GM19351 (cell line): ENCODE data around the gene DPEP3.

Source experiments
- ATAC-seq: cut with Tn5 transposase; IDR thresholded peaks from one replicate; pipeline ENCODE4 v1.9.1; 2021; ENCODE audit warnings: mild to moderate bottlenecking, moderate library complexity; ENCODE audit not compliant: unreplicated experiment

DPEP3 gene

DNA sequence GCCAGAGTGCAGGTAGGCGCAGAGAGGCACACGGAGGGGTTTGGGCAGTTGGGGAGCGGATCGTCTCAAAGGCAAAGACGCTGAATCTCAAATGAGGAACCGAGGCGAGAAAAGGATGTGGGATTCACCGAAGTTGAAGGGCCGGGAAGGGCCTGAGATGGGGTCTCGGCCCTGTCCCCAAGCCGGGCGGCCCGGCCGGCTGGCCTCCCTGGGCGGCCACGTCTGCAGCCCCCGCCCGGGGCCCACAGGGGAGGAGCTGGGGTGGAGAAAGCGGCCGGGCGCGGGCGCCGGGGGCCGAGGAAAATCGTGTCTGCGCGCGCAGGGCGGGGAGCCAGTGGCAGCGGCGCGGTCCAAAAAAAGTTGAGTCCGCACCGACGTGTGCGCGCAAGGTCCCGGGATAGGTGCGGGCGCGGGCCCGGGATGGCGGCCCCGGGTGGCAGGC is 12.3 kb downstream of the DPEP3 start:
- peak; percentile 23 for ATAC-seq

DNA sequence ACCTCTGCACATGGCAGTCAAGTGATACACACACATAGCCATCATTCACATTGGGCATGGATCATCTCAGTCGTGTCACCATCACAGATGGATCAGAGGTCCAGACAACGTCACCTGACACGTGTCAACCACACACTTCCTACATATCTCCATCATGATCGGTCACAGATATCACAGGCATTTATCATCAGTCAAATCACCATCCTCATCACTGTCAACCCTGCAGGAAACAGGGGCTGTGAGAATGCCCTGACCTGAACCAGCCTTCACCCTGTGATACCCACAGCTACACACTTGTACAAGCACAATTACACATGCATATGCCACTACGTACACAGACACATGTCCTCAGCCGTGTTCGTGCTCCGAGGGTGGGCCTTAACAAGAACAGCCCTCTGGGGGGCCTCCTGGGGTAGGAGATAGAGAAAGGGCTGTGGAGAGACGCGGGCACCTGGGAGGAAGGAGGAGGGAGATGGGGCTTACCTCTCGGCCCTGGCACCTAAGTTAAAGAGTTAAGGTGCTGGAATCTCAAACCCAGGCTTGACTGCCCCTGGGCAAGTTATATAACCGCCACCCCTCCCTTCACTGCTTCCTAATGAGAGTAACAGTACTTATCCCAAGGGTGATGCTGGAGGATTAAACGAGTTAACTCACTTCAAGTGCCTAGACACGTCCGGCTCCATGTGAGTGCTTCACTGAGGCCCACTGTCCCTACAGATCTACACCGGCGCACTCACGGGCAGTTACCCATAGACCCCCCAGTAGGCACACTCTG is 12.9 kb downstream of the DPEP3 start:
- no peak for ATAC-seq

DNA sequence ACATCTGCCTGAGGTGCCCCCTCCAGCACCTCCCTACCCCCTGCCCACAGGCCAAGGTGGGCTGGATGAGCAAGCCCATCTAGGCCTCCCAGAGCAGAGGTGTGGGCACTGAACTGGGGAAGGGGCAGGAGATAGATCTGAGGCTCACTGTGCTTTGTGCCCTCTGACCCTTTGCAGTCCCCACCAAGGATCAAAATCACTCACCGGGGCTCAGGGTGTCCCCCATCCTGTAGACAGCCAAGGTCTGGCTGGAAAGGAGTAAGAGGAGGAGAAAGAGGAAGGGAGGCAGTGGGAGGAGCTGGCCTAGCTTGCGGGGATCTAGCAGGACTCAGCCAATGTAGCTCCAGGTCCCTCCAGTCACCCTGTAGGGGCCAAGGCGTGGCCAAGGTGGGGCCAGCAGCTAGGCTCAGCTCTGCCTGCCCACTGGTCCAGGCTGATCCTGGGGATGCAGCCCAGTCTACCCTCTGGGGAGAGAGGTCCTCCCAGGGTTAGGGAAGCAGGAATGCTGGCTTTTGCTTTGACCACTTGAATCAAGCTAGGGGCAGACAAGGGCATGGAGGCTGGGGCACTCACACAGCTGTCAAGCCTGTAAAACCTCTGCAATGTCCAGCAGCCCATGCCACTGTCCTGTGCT is 13.6 kb downstream of the DPEP3 start:
- no peak for ATAC-seq

DNA sequence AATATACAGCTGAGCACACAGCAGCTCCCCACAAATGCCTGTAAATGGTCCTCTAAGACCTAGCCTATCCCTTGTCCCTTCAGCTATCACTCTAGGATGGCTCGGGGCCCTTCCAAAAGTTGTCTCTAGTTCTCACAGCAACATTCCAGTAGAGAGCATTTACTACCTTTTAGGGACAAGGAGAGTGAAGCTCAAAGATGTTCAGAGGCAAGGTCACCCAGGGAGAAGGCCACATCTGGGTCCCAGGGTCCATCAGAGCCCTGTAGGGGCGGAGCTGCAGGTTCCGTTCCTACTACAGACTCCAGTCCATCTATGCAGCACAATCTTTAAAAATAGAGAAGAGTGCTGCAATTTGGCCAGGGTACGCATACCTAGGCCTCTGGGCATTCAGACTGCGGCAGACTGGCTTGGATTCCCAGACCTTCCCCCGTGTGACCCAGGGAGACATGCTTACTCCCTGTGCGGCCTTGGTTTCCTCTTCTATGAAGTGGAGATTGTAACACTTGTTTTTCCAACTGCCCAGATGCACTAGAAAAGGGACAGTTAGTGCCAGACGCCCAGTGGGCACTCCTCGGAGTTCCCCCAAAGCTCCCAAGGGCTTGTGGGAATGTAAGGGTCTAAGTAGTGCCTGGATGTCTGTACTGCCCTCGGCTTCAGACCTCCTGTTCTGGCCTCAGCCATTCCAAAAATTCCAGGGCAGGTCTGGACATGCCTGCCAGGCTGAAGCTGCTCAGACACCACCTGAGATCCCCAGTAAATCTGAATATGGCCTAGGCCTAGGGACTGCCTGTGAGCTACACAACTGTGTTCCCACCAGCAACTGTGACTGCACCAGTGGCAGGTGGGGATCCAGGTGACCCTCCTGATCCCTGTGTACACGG is 14.4 kb downstream of the DPEP3 start:
- ATAC-seq, result no peak

DNA sequence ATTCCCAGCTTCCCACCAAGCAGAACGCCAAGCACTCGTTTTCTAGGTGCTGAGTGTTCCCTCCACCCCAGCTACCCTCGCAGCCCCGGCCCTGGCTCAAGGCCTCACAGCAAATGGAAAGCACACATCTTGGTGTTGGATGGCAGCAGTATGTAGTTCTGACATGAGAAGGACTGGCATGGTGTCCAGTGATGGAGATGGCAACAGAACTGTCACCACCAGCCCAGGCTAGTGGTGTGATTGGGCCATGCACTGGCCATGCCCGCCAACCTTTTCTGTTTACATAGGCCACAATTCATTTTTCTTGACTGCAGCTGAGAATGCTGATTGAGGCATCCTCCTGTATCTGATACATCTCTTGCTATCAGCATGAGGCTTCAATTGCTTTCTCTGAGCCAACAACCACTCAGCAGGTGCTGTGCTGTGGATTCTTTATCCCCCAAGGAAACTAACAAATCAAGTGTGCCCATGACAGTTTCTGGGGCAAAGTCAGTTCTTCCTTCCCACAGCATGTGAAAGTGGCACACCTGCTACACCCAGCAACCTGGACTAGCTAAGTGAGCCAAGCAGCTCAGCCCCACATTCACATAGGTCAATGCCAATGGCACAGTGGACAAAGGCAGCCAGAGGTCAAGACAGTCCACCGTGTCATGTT is 15.7 kb downstream of the DPEP3 start:
- ATAC-seq, result no peak

DNA sequence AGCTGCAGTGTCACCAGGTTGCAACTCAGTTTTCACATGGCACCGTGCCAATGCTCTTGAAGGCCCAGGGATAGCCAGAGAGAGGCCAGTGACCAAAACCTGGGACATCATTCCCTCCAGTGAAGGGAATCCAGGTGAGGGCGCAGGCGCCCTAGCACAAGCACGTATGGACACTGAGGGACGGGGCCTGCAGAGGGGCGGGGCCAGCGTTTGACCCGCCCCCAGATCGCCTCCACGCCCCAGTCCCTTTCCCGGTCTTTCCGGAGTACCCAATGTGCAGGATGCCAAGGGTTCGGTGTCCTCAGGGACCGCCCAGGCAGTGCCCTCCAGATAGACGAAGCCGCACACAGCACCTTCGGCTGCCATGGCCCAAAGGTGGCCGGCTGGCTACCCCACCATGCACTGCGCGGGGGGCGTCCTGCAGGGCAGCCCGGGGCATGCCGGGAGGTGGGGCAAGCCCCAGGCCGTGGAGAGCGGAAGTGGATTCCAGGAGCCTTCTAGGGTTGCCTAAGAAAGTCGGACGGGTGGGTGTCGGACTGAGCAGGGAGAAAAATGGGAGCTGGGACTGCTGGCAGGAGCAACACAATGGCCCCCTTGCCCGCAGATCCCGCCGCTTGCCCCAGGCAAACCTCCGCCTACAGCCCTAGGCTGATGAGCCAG is 16.5 kb downstream of the DPEP3 start:
- ATAC-seq, result no peak

DNA sequence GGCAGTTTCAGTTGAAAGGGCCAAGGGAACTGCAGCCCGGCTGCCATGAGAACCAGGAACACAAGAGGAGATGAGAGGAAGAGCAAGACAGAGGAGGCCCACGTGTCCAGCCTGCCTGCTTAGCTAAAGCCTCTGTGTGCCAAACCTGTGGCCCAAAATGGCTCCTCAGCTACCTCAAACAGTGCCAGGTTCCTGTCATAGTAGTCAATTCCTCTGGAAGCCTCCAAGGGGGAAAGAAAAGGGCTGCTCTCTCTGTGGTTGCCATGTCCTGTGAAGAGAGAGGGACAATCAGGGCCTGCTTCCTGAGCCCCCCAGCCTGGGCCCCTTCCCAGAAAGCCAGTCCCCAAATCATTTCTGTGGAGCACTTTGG is 17.0 kb downstream of the DPEP3 start:
- no peak for ATAC-seq

DNA sequence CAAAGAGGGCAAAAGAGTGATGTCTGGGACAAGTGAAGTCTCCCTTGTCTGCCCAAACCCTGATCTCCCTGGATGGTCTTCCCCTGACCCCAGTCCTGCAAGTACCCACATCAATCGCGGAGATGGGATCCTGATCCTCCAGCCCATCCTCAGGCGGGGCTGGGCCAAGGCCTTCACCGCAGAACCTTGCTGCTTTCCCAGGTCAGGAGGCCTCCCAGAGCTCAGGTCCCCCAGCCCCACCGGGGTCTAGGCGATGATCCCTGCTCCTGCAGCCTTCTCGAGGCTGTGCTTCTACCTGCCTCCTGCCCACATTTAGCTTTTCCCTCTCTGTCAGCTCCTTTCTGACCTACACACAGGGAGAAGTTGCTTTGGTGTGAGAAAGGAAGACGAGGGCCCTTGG is 18.2 kb downstream of the DPEP3 start:
- no peak for ATAC-seq

DNA sequence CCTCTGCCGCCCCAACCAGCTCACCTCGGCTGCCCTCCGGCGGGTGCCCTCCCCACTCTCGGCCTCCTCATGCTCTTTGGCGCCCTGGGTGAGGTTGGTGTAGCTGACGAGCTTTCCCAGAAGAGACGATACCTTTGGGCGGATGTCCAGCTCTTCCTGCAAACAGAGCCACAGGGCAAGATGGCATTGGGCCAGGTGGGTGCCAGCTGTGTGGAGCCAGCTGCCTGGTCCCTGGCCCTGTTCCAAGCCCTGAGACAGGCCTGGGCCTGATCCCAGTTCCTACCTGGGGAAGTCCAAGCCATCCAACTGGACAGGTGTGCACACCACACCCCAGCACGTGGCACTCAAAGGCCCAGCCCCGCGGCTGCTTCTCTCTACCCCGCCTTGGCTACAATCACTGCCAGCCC is 18.7 kb downstream of the DPEP3 start:
- ATAC-seq, result no peak

DNA sequence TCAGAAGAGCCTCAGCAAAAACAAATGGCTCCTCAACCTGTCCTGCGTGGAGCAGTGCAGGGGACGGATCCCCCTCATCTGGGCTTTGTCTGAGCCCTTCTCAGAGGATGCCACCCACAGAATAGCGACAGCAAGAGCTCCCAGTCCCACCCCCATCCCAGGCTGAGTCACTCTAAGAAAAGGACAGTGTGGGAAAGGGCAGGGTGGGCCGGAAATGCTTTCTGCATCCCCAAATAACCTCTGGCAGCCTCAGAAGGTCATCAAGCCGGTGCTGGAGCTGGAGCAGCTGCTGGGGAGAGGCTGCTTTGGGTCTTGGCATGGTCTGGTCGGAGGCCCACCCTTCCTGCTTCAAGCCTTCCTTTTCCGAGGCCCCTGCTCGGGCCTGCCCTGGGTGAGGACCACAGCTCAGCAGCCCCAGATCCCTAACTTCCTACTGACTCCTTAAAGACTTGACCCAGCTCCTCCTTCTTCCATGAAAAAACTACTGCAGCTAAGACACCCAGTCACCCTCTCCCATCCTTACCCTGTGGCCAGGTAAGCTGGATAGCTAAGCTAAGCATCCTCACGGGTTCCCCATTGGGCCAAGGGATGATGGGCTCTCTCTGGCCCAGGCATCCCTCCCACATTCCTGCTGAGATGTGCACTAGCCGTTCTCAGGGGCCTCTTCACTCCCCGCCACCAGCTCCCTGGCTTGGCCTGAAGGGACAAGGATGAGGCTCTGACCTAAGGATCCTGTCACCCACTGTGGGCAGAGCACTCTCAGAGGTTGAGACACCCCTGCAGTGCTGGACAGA is 20.6 kb downstream of the DPEP3 start:
- ATAC-seq, result no peak

DNA sequence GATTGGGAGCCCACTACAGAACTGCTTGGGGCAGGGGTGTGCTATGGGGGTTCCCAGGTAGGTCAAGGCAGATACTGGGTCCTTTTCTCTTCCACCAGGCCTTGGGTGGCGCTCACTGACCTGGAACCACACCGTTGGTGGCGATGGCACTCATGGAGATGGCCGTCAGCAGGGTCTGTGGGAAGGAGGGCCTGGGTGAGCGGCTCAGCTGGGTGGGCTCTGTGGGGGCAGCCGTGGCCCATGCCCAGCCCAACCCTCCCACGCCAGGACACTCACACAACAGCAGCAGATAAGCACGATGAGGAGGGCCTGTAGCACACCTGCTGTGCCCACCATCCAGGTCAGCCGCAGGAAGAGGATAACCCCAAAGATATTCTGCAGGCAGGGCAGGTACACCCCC is 22.7 kb downstream of the DPEP3 start:
- no peak for ATAC-seq

DNA sequence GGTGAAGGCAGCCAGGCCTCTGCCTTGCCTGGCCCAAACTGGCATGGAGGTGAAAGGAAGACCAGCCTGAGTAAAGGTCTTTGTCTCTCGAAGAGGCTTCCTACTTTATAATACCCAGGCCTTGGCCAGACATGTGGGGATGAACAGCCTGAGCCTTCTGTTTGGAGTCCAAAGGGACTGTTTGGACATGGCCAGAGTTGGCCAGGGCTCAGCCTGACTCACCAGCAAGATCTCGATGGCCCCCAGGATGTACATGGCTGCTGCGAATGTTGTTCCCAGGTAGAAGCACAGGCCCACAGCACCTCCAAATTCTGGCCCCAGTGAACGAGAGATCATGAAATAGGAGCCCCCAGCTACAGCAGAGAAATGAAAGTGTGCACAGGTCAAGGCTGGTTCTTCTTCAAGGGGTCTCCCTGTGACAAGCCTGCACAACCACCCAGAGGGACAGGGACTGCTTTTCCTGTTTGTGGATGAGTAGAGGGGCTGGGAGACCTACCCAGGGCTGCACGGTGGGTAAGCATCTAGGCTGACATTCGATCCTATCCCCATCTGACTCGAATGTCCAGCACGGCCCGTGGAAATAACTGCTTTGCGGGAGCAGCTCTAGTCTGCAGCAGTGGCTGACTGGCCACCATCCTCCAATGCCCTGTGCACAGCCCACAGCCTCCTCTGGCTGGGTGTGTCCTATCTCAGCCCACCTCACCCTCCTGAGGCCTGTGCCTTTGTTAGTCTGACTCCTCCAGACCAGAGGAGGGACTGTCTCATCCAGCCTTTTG is 25.7 kb downstream of the DPEP3 start:
- no peak for ATAC-seq

DNA sequence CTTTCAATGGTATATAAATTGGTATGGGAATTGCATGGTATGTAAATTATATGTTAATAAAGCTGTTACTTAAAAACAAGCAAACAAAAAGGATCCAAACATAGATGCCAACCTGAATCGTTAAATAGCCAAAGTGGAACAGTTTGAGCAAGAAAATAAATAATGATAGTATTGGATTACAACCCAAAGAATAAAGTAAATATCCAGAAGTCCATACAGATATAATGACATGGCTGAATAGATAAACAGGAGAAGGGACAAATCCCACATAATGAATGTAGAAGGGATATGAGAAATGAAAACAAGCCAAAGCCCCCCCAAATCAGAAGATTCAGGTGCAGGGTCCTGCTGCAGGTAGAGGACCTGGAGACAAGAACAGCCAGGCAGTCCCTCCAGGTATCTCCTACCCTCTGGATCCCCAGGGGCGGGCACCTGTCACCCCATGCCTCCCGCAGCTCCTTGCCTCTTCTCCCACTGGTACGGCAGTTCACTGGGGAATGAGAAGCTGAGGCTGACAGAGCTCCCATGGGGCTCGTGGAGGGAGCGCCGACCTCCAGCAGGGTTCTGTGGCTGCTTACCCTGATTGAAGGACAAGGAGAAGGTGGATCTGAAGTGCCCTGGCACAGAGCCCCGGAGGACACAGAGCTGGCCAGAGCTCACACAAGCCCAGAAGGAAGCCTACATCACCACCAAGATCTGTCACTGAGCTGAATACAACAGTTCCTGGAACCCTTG is 26.5 kb downstream of the DPEP3 start:
- no peak for ATAC-seq

DNA sequence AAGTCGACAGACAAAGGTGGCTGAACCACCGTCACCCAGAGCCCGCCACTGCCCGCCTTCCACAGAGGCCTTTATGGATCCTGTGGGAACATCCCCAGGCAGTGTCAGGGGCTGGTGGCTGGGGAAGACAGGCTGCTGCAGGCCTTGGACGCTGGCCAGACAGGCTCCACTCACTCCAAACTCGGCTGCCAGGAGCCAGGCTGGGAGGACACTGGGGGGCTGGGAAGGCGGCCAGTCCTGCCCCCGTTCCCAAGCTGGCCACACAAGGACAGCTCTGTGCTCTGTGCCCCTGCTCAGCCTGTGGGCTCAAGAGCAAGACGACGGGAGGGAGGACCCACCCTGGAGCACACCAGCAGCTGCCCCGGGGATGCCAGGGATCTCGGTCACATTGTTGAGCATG is 28.8 kb downstream of the DPEP3 start:
- ATAC-seq, result no peak

DNA sequence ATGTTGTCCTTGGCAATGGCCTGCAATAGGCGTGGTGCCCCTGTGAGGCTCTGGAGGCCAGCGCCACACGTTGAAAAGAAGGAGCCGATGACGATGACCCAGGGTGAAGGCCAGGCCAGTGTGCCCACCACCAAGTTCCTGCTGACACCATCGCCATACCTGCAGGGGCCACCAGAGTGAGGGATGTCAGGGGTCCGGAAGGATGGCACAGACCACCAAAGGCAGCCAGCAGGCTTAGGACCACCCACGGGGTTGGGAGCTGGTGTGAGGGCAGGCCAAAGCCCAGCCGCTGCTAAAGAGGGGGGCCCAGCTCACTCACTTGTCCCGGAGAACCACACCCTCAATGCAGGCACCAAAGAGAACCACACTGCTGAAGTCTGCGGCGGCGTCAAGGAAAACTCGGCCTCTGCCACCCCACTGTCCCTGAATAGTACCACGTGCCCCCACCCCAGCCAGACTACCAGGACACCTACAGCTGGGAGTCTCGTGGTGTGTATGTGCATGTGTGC is 29.9 kb downstream of the DPEP3 start:
- no peak for ATAC-seq

DNA sequence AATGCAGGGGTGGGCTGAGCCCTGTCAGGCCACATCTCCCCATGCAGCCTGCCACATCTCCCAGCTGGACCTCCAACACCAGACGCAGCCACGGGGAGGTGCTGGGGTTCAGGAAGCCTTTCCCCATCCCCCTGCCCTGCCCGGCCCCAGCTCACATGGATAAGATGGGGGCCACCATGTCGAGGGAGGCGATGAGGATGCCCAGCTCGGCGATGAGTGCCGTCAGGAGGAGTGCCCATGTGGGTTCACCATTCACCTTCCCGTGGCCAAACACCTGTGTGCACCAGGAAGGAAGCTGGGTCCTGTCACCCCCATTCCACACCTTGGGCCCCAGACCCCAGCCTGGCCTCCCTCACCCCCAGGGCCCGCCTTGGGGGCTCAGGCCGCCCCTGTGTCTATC is 30.7 kb downstream of the DPEP3 start:
- ATAC-seq, result no peak

DNA sequence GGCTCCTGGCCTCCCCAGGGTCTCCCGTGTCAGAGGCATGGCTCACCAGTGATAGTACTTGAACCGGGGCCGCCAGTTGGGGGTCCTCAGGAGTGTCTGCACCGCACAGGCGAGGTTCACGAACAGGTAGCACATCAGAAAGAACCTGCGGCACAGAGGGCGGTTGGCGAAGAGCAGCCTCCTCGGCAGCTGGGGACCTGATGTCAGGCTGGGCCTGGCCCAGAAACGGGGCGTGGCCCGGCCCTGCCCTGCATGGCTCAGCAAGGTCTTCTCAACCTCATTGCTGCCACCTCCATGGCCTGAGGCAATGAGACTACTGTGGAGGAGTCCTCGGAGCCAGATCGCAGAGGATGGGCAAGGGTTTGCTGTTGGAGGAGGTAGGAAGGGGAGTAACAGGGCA is 32.3 kb downstream of the DPEP3 start:
- ATAC-seq, result no peak

DNA sequence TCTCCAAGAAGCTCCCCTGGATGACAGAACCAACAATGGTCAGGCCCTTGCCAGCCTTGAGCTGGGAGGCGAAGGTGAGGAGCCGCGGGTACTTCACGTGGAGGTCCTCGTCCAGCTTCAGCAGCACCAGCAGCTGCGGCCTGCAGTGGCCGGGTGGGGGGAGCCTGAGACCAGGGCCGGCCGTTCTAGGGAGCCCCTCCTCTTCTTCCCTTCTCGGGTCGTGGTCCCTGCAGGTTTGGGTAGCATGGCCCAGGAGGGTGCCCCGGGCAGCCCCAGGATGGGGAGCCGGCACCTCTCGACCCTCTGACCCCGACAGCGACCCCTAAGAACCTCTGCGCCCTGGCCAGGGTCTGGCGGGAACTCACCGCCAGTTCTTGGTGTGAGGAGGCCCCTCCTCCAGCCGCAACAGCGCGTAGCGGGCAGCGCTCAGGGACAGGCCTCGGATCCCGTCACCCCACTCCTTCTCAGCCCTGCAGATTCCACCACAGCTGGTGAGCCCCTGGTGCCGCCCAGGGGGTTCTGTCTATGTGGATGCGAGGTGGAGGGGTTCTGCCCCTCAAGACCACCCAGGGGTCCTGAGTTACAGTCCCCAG is 33.2 kb downstream of the DPEP3 start:
- ATAC-seq, result no peak
